Measurements from ENCODE around the gene VWA3A. TPM values are rescaled to one million over a fixed set of nuclear protein-coding genes. Genes with fewer than 3 reads are reported as not detected.

VWA3A gene
- total and polyA plus RNA-seq, 9 donors: 0.15 to 46.2 (median 1.3) TPM

DNA sequence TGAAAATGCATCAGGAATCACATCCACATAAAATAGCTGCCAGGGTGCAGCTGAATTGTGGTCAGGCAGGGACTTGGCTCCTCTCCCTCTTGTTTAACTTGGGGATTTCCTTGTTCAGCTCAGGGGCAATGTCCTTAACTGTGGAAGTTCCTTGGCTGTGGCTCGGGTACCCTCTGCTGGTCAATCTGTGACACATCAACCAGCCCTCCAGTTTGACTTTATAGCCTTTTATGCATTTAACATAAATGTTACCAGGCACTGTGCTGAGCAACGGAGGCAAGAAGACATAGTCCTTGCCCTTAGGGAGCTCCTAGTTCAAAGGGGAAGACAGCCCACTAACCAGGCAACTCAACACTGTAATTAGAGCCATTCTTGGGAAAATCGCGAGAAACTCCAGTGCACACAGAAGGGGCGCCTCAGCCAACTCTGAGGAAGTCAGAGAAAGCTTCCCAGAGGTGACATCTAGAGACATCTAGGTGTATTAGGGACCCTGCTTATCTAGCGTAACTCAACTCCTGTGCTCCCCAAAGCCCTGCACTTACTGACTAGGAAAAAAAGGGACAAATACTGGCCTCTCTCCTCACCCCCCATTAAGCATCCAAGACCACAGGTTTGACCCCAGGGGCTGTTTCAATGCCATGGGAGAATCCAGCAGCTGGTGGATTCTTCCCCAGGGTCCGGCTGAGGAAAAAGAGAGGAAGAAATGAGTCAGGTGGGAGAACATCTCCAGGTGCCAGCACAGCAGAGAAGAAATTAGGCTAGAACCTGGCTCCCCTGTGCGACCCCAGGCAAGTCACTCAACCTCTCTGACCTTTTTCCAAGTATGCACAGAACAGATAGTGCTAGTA is 96.5 kb downstream of the VWA3A start:
- TF ChIP-seq, protein P1, sequence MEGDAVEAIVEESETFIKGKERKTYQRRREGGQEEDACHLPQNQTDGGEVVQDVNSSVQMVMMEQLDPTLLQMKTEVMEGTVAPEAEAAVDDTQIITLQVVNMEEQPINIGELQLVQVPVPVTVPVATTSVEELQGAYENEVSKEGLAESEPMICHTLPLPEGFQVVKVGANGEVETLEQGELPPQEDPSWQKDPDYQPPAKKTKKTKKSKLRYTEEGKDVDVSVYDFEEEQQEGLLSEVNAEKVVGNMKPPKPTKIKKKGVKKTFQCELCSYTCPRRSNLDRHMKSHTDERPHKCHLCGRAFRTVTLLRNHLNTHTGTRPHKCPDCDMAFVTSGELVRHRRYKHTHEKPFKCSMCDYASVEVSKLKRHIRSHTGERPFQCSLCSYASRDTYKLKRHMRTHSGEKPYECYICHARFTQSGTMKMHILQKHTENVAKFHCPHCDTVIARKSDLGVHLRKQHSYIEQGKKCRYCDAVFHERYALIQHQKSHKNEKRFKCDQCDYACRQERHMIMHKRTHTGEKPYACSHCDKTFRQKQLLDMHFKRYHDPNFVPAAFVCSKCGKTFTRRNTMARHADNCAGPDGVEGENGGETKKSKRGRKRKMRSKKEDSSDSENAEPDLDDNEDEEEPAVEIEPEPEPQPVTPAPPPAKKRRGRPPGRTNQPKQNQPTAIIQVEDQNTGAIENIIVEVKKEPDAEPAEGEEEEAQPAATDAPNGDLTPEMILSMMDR (IDR thresholded peaks at IDR 0.05): peak; percentile 46 to 83 (median 77)
- TF ChIP-seq EP300 (IDR thresholded peaks at IDR 0.05) (no peak), POLR2A (IDR thresholded peaks at IDR 0.05) (no peak)
- DNase-seq: peak; percentile 59 to 69 (median 63)
- peak overlapping the region; percentile 43 to 94 for H3K27ac ChIP-seq
- WGBS, 3 donors: 35 to 39% (median 36%) methylated on average over 8 of the region's 8 CpGs
- intact Hi-C loops (cut with DNase I): loop anchor here (5.0 to 10.0 kb wide), 3 partner anchors 114 to 187 kb away; partner anchors contain the start of genes PDZD9 (in 2 of the 4) and MOSMO (in 1 of the 4)
- H3K36me3 ChIP-seq: no peaks in the 10 kb centered on the region
- no peaks in the 10 kb centered on the region for H3K9me3 ChIP-seq
- H3K4me1 ChIP-seq (ENCODE audit: insufficient read depth): peaks cover 5% of the 10 kb centered on the region
- H3K4me3 ChIP-seq: no peak overlapping the region
- no peaks in the 10 kb centered on the region for H3K27me3 ChIP-seq

DNA sequence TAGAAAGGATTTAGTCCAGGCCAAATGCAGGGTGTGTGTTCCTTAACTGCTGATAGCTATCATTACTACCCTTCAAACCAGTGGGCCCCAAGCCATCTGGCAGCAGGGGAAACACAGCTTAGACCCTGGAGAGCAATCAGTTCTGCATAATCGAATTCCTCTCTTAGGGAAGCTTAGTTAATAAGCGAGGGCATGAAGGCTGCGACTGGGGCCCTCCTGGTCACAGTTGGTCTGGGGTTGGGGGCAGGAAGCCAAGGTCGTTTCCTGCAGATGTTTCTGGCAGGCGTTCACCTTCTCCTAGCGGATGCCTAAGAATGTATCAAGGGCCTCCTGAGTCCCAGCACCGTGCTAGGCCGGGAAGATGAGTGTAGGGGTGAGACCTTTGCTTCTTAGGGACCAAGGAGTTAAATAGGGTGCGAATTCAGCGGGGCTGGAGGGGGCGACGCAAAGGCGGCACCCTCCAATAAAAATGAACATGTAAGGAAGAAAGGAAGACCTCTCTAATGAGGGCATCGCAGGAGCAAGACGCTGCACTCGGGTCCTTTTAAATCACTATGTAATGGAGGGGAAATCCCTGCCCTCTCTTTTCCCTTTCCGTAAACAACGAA is 97.2 kb downstream of the VWA3A start:
- Histone ChIP-seq H3K4me3 (peak overlapping the region; percentile 81), H3K9me3 (no peaks in the 10 kb centered on the region), H3K4me1 (ENCODE audit: insufficient read depth) (peaks cover 5% of the 10 kb centered on the region), H3K27me3 (no peaks in the 10 kb centered on the region), H3K27ac (peak overlapping the region; percentile 43 to 94), H3K36me3 (no peaks in the 10 kb centered on the region)
- no peak for TF ChIP-seq POLR2A (IDR thresholded peaks at IDR 0.05)
- TF ChIP-seq, protein P1 (IDR thresholded peaks at IDR 0.05): no peak
- TF ChIP-seq EP300 (IDR thresholded peaks at IDR 0.05): no peak
- WGBS, 3 donors: 4 to 7% (median 6%) methylated on average over 18 of the region's 18 CpGs
- intact Hi-C loops (cut with DNase I): loop anchor here (5.0 to 10.0 kb wide), 3 partner anchors 115 to 187 kb away; partner anchors contain the start of genes PDZD9 (in 2 of the 4) and MOSMO (in 1 of the 4)
- peak; percentile 60 to 81 (median 73) for DNase-seq

GRCh38 chr16:22190081-22190775 is 97.9 kb downstream of the VWA3A start:
- Histone ChIP-seq H3K36me3 (no peaks in the 10 kb centered on the region), H3K27ac (peak overlapping the region; percentile 43 to 94), H3K9me3 (no peaks in the 10 kb centered on the region), H3K4me3 (peak overlapping the region; percentile 81), H3K4me1 (ENCODE audit: insufficient read depth) (peaks cover 5% of the 10 kb centered on the region), H3K27me3 (no peaks in the 10 kb centered on the region)
- TF ChIP-seq, protein P1 (IDR thresholded peaks at IDR 0.05): no peak
- peak; percentile 51 for TF ChIP-seq POLR2A (IDR thresholded peaks at IDR 0.05)
- no peak for TF ChIP-seq EP300 (IDR thresholded peaks at IDR 0.05)
- peak in 2 of 5 donors; percentile 74 to 100 for DNase-seq
- 0% methylated on average over 66 to 72 of the region's 72 CpGs for WGBS, 3 donors
- intact Hi-C loops (cut with DNase I): no loop called here
